Measurements from ENCODE around the gene SLC39A7. TPM values are rescaled to one million over a fixed set of nuclear protein-coding genes. Genes with fewer than 3 reads are reported as not detected.

Gene SLC39A7
- total and polyA plus RNA-seq, 2 experiments from 2014 or later, result 26.9 to 126 TPM

GRCh38 chr6:33202799-33203198 lies 2.1 kb downstream of the SLC39A7 start:
- in situ Hi-C loops (cut with MboI), result no loop called here
- H3K27me3 ChIP-seq (replicated peaks; ENCODE audit: insufficient read depth), result no peaks in the 10 kb centered on the region
- no peaks in the 10 kb centered on the region for H3K9me3 ChIP-seq (ENCODE audit: low read depth)
- peaks cover 45% of the 10 kb centered on the region for H3F3A ChIP-seq (ENCODE audit: insufficient read depth)
- TF ChIP-seq EZH2phosphoT487 (IDR thresholded peaks at IDR 0.05; ENCODE audit: insufficient read depth, low read depth) (no peak), EZH2 (IDR thresholded peaks at IDR 0.05; ENCODE audit: insufficient read depth, poor library complexity, severe bottlenecking) (no peak)
- H2AFZ ChIP-seq, result no peak overlapping the region
- H3K4me2 ChIP-seq (ENCODE audit: unreplicated experiment), result no peak overlapping the region
- DNase-seq, result no peak
- peaks cover 43% of the 10 kb centered on the region for H3K4me1 ChIP-seq (ENCODE audit: insufficient read depth)
- no peaks in the 10 kb centered on the region for H3K9me2 ChIP-seq (ENCODE audit: insufficient read depth)
- H4K20me1 ChIP-seq (ENCODE audit: insufficient read depth), result no peaks in the 10 kb centered on the region; the same call in 1 of the 2 replicates
- H3K79me2 ChIP-seq (ENCODE audit: insufficient read depth), result peaks cover 63% of the 10 kb centered on the region
- peak overlapping the region; percentile 99; the same call in 1 of the 2 replicates for H3K4me3 ChIP-seq
- WGBS, 2 experiments (ENCODE audit: low coverage in 1 of 2, low lambda C conversion rate in 2 of 2, missing lambda C conversion rate in 2 of 2), result 77 to 83% methylated on average over 6 of the region's 6 CpGs
- peaks cover 7% of the 10 kb centered on the region for H3K36me3 ChIP-seq (ENCODE audit: low read depth)
- H3K9ac ChIP-seq, result peak overlapping the region; percentile 100
- no peak overlapping the region for H3K27ac ChIP-seq

GRCh38 chr6:33203443-33204164 lies 2.9 kb downstream of the SLC39A7 start:
- Histone ChIP-seq H3F3A (ENCODE audit: insufficient read depth) (peaks cover 40% of the 10 kb centered on the region), H3K4me2 (ENCODE audit: unreplicated experiment) (peak overlapping the region; percentile 97), H3K4me1 (ENCODE audit: insufficient read depth) (peaks cover 43% of the 10 kb centered on the region), H3K4me3 (peak overlapping the region; percentile 87; the same call in 1 of the 2 replicates), H3K36me3 (ENCODE audit: low read depth) (peaks cover 7% of the 10 kb centered on the region), H4K20me1 (ENCODE audit: insufficient read depth) (no peaks in the 10 kb centered on the region), H3K27ac (peak overlapping the region; percentile 92; the same call in 1 of the 2 replicates), H3K9ac (peak overlapping the region; percentile 88; the same call in 1 of the 2 replicates), H3K79me2 (ENCODE audit: insufficient read depth) (peaks cover 58% of the 10 kb centered on the region), H2AFZ (no peak overlapping the region), H3K27me3 (replicated peaks; ENCODE audit: insufficient read depth) (no peaks in the 10 kb centered on the region), H3K9me2 (ENCODE audit: insufficient read depth) (no peaks in the 10 kb centered on the region), H3K9me3 (ENCODE audit: low read depth) (no peaks in the 10 kb centered on the region)
- TF ChIP-seq EZH2 (IDR thresholded peaks at IDR 0.05; ENCODE audit: insufficient read depth, poor library complexity, severe bottlenecking), result no peak
- TF ChIP-seq EZH2phosphoT487 (IDR thresholded peaks at IDR 0.05; ENCODE audit: insufficient read depth, low read depth), result no peak
- no peak for DNase-seq
- in situ Hi-C loops (cut with MboI), result no loop called here
- WGBS, 2 experiments (ENCODE audit: low coverage in 1 of 2, low lambda C conversion rate in 2 of 2, missing lambda C conversion rate in 2 of 2), result 93 to 94% methylated on average over 7 of the region's 7 CpGs

- peaks cover 58% of the 10 kb centered on the region for H3K79me2 ChIP-seq (ENCODE audit: insufficient read depth)
- in situ Hi-C loops (cut with MboI), result no loop called here
Observed at GRCh38 chr6:33204165-33204414, 3.4 kb downstream of the SLC39A7 start.

GRCh38 chr6:33204415-33205190 lies 3.9 kb downstream of the SLC39A7 start, which contains the start of gene HSD17B8:
HSD17B8 (plus strand) TSS chr6:33204655; CDS start chr6:33204669, 14 bp downstream.
- Histone ChIP-seq H3K4me3 (peak within 1 kb of the TSS; percentile 87), H4K20me1 (ENCODE audit: insufficient read depth) (no peaks in the 10 kb centered on the region), H3K4me2 (ENCODE audit: unreplicated experiment) (peak within 1 kb of the TSS; percentile 97), H3K9me3 (ENCODE audit: low read depth) (no peaks in the 10 kb centered on the region), H3K27ac (peak within 1 kb of the TSS; percentile 92), H3K36me3 (ENCODE audit: low read depth) (peaks cover 7% of the 10 kb centered on the region), H3K9me2 (ENCODE audit: insufficient read depth) (no peaks in the 10 kb centered on the region), H3K9ac (peak within 1 kb of the TSS; percentile 88), H3K27me3 (replicated peaks; ENCODE audit: insufficient read depth) (no peaks in the 10 kb centered on the region), H3K79me2 (ENCODE audit: insufficient read depth) (peaks cover 53% of the 10 kb centered on the region), H3F3A (ENCODE audit: insufficient read depth) (peaks cover 44% of the 10 kb centered on the region), H2AFZ (peak within 1 kb of the TSS; percentile 44; the same call in 1 of the 2 replicates), H3K4me1 (ENCODE audit: insufficient read depth) (peaks cover 43% of the 10 kb centered on the region)
- TF ChIP-seq EZH2 (IDR thresholded peaks at IDR 0.05; ENCODE audit: insufficient read depth, poor library complexity, severe bottlenecking) (no peak), EZH2phosphoT487 (IDR thresholded peaks at IDR 0.05; ENCODE audit: insufficient read depth, low read depth) (no peak)
- WGBS, 2 experiments (ENCODE audit: low coverage in 1 of 2, low lambda C conversion rate in 2 of 2, missing lambda C conversion rate in 2 of 2), result 1 to 3% methylated on average over 46 to 47 of the region's 48 CpGs
- DNase-seq, result peak; percentile 97
- in situ Hi-C loops (cut with MboI), result no loop called here

More at GRCh38 chr6:33204165-33204414, 3.4 kb downstream of the SLC39A7 start:
- peaks cover 42% of the 10 kb centered on the region for H3F3A ChIP-seq (ENCODE audit: insufficient read depth)
- peak overlapping the region; percentile 92; the same call in 1 of the 2 replicates for H3K27ac ChIP-seq
- H3K4me3 ChIP-seq, result peak overlapping the region; percentile 87; the same call in 1 of the 2 replicates
- no peaks in the 10 kb centered on the region for H4K20me1 ChIP-seq (ENCODE audit: insufficient read depth)
- TF ChIP-seq EZH2phosphoT487 (IDR thresholded peaks at IDR 0.05; ENCODE audit: insufficient read depth, low read depth), result no peak
- no peak for TF ChIP-seq EZH2 (IDR thresholded peaks at IDR 0.05; ENCODE audit: insufficient read depth, poor library complexity, severe bottlenecking)
- H3K36me3 ChIP-seq (ENCODE audit: low read depth), result peaks cover 7% of the 10 kb centered on the region
- H3K9me3 ChIP-seq (ENCODE audit: low read depth), result no peaks in the 10 kb centered on the region
- no peaks in the 10 kb centered on the region for H3K9me2 ChIP-seq (ENCODE audit: insufficient read depth)
- DNase-seq, result no peak
- peaks cover 43% of the 10 kb centered on the region for H3K4me1 ChIP-seq (ENCODE audit: insufficient read depth)
- H3K27me3 ChIP-seq (replicated peaks; ENCODE audit: insufficient read depth), result no peaks in the 10 kb centered on the region
- H2AFZ ChIP-seq, result no peak overlapping the region
- H3K4me2 ChIP-seq (ENCODE audit: unreplicated experiment), result peak overlapping the region; percentile 97
- peak overlapping the region; percentile 88; the same call in 1 of the 2 replicates for H3K9ac ChIP-seq
- WGBS, 2 experiments (ENCODE audit: low coverage in 1 of 2, low lambda C conversion rate in 2 of 2, missing lambda C conversion rate in 2 of 2), result 0 to 2% methylated on average over 3 to 4 of the region's 4 CpGs
